H9 (cell line): Measurements from ENCODE around the gene ITGB2. TPM values are rescaled to one million over a fixed set of nuclear protein-coding genes. Genes with fewer than 3 reads are reported as not detected.

Source experiments
- DNase-seq: peaks from one replicate; pipeline ENCODE4 v3.0.0-alpha.2; 2017
- H2AFZ ChIP-seq: one replicate; pipeline ENCODE4 v1.6.1; 2013; ENCODE audit warnings: mild to moderate bottlenecking, low read length, control low read depth, moderate library complexity
- H2AK5ac ChIP-seq: 2 replicates; pipeline ENCODE4 v1.6.1; 2013; ENCODE audit warnings: low read length, control low read depth, mixed read lengths; ENCODE audit not compliant: insufficient read length
- H2BK120ac ChIP-seq: one replicate; pipeline ENCODE4 v1.6.1; 2013; ENCODE audit warnings: low read depth, mild to moderate bottlenecking, low read length, control low read depth, inconsistent platforms; ENCODE audit not compliant: poor library complexity, severe bottlenecking
- H2BK12ac ChIP-seq: 2 replicates; pipeline ENCODE4 v1.6.1; 2013; ENCODE audit warnings: low read length, control low read depth, mixed read lengths, low read depth; ENCODE audit not compliant: insufficient read length
- H2BK15ac ChIP-seq: 2 replicates; pipeline ENCODE4 v1.6.1; 2013; ENCODE audit warnings: low read depth, low read length, control low read depth
- H2BK20ac ChIP-seq: one replicate; pipeline ENCODE4 v1.6.1; 2013; ENCODE audit warnings: low read depth, mild to moderate bottlenecking, low read length, control low read depth, inconsistent platforms; ENCODE audit not compliant: poor library complexity, severe bottlenecking
- H2BK5ac ChIP-seq: 2 replicates; pipeline ENCODE4 v1.6.1; 2013; ENCODE audit warnings: low read length, control low read depth, mixed read lengths; ENCODE audit not compliant: insufficient read length
- H3K14ac ChIP-seq: 2 replicates; pipeline ENCODE4 v1.6.1; 2013; ENCODE audit warnings: low read length, control low read depth; ENCODE audit not compliant: insufficient read depth
- H3K18ac ChIP-seq: 2 replicates; pipeline ENCODE4 v1.6.1; 2013; ENCODE audit warnings: low read depth, mild to moderate bottlenecking, mixed read lengths, low read length, control low read depth; ENCODE audit not compliant: insufficient read length
- H3K23ac ChIP-seq: 2 replicates; pipeline ENCODE4 v1.6.1; 2013; ENCODE audit warnings: low read length, control low read depth, mixed read lengths, low read depth; ENCODE audit not compliant: insufficient read length
- H3K23me2 ChIP-seq: 2 replicates; pipeline ENCODE4 v1.6.1; 2013; ENCODE audit warnings: low read depth, mild to moderate bottlenecking, mixed read lengths, low read length, control low read depth; ENCODE audit not compliant: insufficient read length, poor library complexity, severe bottlenecking
- H3K27ac ChIP-seq: 2 replicates; pipeline ENCODE4 v1.5.1; 2013; ENCODE audit warnings: low read length, control low read depth, mixed read lengths, low read depth; ENCODE audit not compliant: insufficient read length
- H3K27me3 ChIP-seq: 2 replicates; pipeline ENCODE4 v1.6.1; 2013; ENCODE audit warnings: low read length, control low read depth, inconsistent platforms; ENCODE audit not compliant: insufficient read depth
- H3K4ac ChIP-seq: 2 replicates; pipeline ENCODE4 v1.6.1; 2013; ENCODE audit warnings: low read depth, mild to moderate bottlenecking, control low read depth, inconsistent platforms, low read length, moderate library complexity
- H3K4me1 ChIP-seq: 2 replicates; pipeline ENCODE4 v1.6.1; 2013; ENCODE audit warnings: low read length, control low read depth, inconsistent platforms; ENCODE audit not compliant: insufficient read depth
- H3K4me2 ChIP-seq: 2 replicates; pipeline ENCODE4 v1.6.1; 2013; ENCODE audit warnings: low read length, control low read depth, mixed read lengths; ENCODE audit not compliant: insufficient read length, insufficient read depth
- H3K56ac ChIP-seq: 2 replicates; pipeline ENCODE4 v1.6.1; 2013; ENCODE audit warnings: low read depth, mild to moderate bottlenecking, mixed read lengths, low read length, control low read depth; ENCODE audit not compliant: insufficient read length
- H3K79me1 ChIP-seq: 2 replicates; pipeline ENCODE4 v1.6.1; 2013; ENCODE audit warnings: low read depth, mild to moderate bottlenecking, moderate library complexity, low read length, control low read depth, inconsistent platforms; ENCODE audit not compliant: insufficient read depth, poor library complexity, severe bottlenecking
- H3K79me2 ChIP-seq: 2 replicates; pipeline ENCODE4 v1.6.1; 2013; ENCODE audit warnings: low read length, control low read depth, inconsistent platforms; ENCODE audit not compliant: insufficient read depth
- H3K9ac ChIP-seq: 2 replicates; pipeline ENCODE4 v1.6.1; 2013; ENCODE audit warnings: low read length, control low read depth, mixed read lengths; ENCODE audit not compliant: insufficient read length; ENCODE audit errors: extremely low read depth
- H3K9me3 ChIP-seq: one replicate; pipeline ENCODE4 v1.6.1; 2013; ENCODE audit warnings: low read depth, low read length, inconsistent platforms; ENCODE audit not compliant: control insufficient read depth
- H3T11ph ChIP-seq: one replicate; pipeline ENCODE4 v1.6.1; 2013; ENCODE audit warnings: mild to moderate bottlenecking, low read length, control low read depth, inconsistent platforms
- H4K20me1 ChIP-seq: one replicate; pipeline ENCODE4 v1.6.1; 2013; ENCODE audit not compliant: control insufficient read depth, insufficient read length, insufficient read depth
- H4K5ac ChIP-seq: 2 replicates; pipeline ENCODE4 v1.6.1; 2013; ENCODE audit warnings: low read depth, mild to moderate bottlenecking, mixed read lengths, low read length, control low read depth; ENCODE audit not compliant: insufficient read length
- H4K8ac ChIP-seq: replicated peaks from 2 replicates; pipeline ENCODE4 v1.6.1; 2013; ENCODE audit warnings: low read length, control low read depth, mixed read lengths, low read depth; ENCODE audit not compliant: insufficient read length
- H4K91ac ChIP-seq: 2 replicates; pipeline ENCODE4 v1.6.1; 2013; ENCODE audit warnings: low read depth, mild to moderate bottlenecking, moderate library complexity, mixed read lengths, low read length, control low read depth; ENCODE audit not compliant: insufficient read length
- H3K27ac Mint-ChIP-seq, 3 experiments: 2 replicates in 2 of 3; 3 replicates in 1 of 3; pipeline ENCODE4 v1.8.0; 2020 to 2021; ENCODE audit warnings: mixed read lengths in 3 of 3, mild to moderate bottlenecking in 1 of 3, moderate library complexity in 1 of 3
- H3K27me3 Mint-ChIP-seq: 2 replicates; pipeline ENCODE4 v1.8.0; 2021; ENCODE audit warnings: low read depth, mild to moderate bottlenecking, moderate library complexity, mixed read lengths
- H3K36me3 Mint-ChIP-seq, 3 experiments: 2 replicates in 2 of 3; 3 replicates in 1 of 3; pipeline ENCODE4 v1.8.0; 2020 to 2021; ENCODE audit warnings: low read depth in 3 of 3, mixed read lengths in 3 of 3; ENCODE audit not compliant: insufficient read depth in 1 of 3
- H3K4me1 Mint-ChIP-seq, 2 experiments: 2 replicates each; pipeline ENCODE4 v1.8.0; 2020; ENCODE audit warnings: mixed read lengths in 2 of 2
- H3K4me3 Mint-ChIP-seq, 2 experiments: 2 replicates in 1 of 2; 3 replicates in 1 of 2; pipeline ENCODE4 v1.8.0; 2020 to 2021; ENCODE audit warnings: mild to moderate bottlenecking in 2 of 2, mixed read lengths in 2 of 2, moderate library complexity in 1 of 2
- H3K9me3 Mint-ChIP-seq, 2 experiments: 2 replicates in 1 of 2; 3 replicates in 1 of 2; pipeline ENCODE4 v1.8.0; 2020; ENCODE audit warnings: mild to moderate bottlenecking in 2 of 2, mixed read lengths in 2 of 2, moderate library complexity in 1 of 2
- CTCF ChIP-seq: fragments of 200-600 bp; sonication (generic); conservative IDR thresholded peaks from 3 replicates; pipeline ENCODE4 v1.8.0; 2021; ENCODE audit warnings: antibody characterized with exemption, mild to moderate bottlenecking
- WGBS: extraction: QIAGEN DNeasy Blood & Tissue Kit; methylation state at CpG from one replicate; pipeline ENCODE4 v1.1.7; 2013; ENCODE audit warnings: missing lambda C conversion rate, low lambda C conversion rate, mixed read lengths; ENCODE audit not compliant: insufficient read length; ENCODE audit errors: extremely low coverage; 5-methylcytosine and 5-hydroxymethylcytosine counted together
- total RNA-seq: library from RNA; stranded (reverse); gene quantifications from 2 replicates; pipeline ENCODE4 v1.2.1, GENCODE V29; 2021

The ITGB2 gene
- total RNA-seq, 1 experiment from 2014 or later = 1.1 TPM

GRCh38 chr21:44850208-44850800, 70.4 kb downstream of the ITGB2 start:
- no peak overlapping the region for H3K23ac ChIP-seq
- H3K18ac ChIP-seq = no peak overlapping the region
- H2AK5ac ChIP-seq = no peak overlapping the region
- no peaks in the 10 kb centered on the region for H3K9me3 ChIP-seq
- no peak overlapping the region for H3T11ph ChIP-seq
- H2BK120ac ChIP-seq = no peak overlapping the region
- H4K8ac ChIP-seq = no peak overlapping the region
- no CpG with 5 or more reads among the region's 20 CpGs for WGBS
- H3K4me2 ChIP-seq = no peak overlapping the region
- H3K4ac ChIP-seq = no peak overlapping the region
- H3K79me2 ChIP-seq = no peaks in the 10 kb centered on the region
- TF ChIP-seq CTCF = no peak
- no peak for DNase-seq
- H3K79me1 ChIP-seq = no peaks in the 10 kb centered on the region
- no peak overlapping the region for H3K9ac ChIP-seq
- no peaks in the 10 kb centered on the region for H3K27me3 ChIP-seq
- 0 out of 2 replicates have a peak, but pooled peaks cover 1% of the 10 kb centered on the region for H3K4me1 ChIP-seq
- H3K56ac ChIP-seq = no peak overlapping the region
- H3K9me3 Mint-ChIP-seq = no peaks in the 10 kb centered on the region
- H4K20me1 ChIP-seq = no peaks in the 10 kb centered on the region
- H2AFZ ChIP-seq = no peak overlapping the region
- H3K27me3 Mint-ChIP-seq = no peaks in the 10 kb centered on the region
- H2BK15ac ChIP-seq = no peak overlapping the region
- H3K36me3 Mint-ChIP-seq = peaks cover 30 to 63% (median 54%) of the 10 kb centered on the region in 3 experiments; a peak in 6 of 7 replicates
- H2BK12ac ChIP-seq = no peak overlapping the region
- H2BK20ac ChIP-seq = no peak overlapping the region
- no peak overlapping the region for H3K4me3 Mint-ChIP-seq
- H3K14ac ChIP-seq = no peak overlapping the region
- peaks cover 7 to 10% of the 10 kb centered on the region in 2 experiments for H3K4me1 Mint-ChIP-seq
- H4K5ac ChIP-seq = no peak overlapping the region
- no peak overlapping the region for H3K27ac Mint-ChIP-seq
- no peak overlapping the region for H4K91ac ChIP-seq
- H3K23me2 ChIP-seq = no peaks in the 10 kb centered on the region
- no peak overlapping the region for H2BK5ac ChIP-seq
- H3K27ac ChIP-seq = no peak overlapping the region
